Activated CD8-positive, alpha-beta T cell treated with anti-CD3 and anti-CD28 coated beads, Interleukin-2, amount 10 ng/mL, durations not matched to agents 7 days and 5 days (primary cell): Measurements from ENCODE around the gene KCNAB1. TPM values are rescaled to one million over a fixed set of nuclear protein-coding genes. Genes with fewer than 3 reads are reported as not detected.

ENCODE experiments used
- ATAC-seq: fragments of 150-1000 bp; cut with Tn5 transposase; one replicate; pipeline ENCODE4 v1.10.0; 2021; ENCODE audit warnings: moderate library complexity
- CTCF ChIA-PET: fragments of 350-600 bp; sonication (Branson Sonifier 250); formaldehyde crosslinking; loops from one replicate; lab custom pipeline; 2021; ENCODE audit warnings: antibody characterized with exemption; lab: Charles Lee
- POLR2A ChIA-PET: fragments of 350-600 bp; sonication (Branson Sonifier 250); formaldehyde crosslinking; loops from one replicate; lab custom pipeline; 2021; ENCODE audit warnings: antibody characterized with exemption; lab: Charles Lee
- DNase-seq: peaks from one replicate; pipeline ENCODE4 v3.0.0-alpha.2; 2020
- H3K27ac Mint-ChIP-seq: one replicate; pipeline ENCODE4 v1.8.0; 2021; ENCODE audit warnings: mild to moderate bottlenecking, mixed read lengths
- H3K27me3 Mint-ChIP-seq: one replicate; pipeline ENCODE4 v1.8.0; 2021; ENCODE audit warnings: low read depth, mixed read lengths
- H3K36me3 Mint-ChIP-seq: one replicate; pipeline ENCODE4 v1.8.0; 2021; ENCODE audit warnings: low read depth, mixed read lengths
- H3K4me1 Mint-ChIP-seq: one replicate; pipeline ENCODE4 v1.8.0; 2021; ENCODE audit warnings: low read depth, mixed read lengths
- H3K4me3 Mint-ChIP-seq: one replicate; pipeline ENCODE4 v1.8.0; 2021; ENCODE audit warnings: mild to moderate bottlenecking, mixed read lengths
- H3K9me3 Mint-ChIP-seq: one replicate; pipeline ENCODE4 v1.8.0; 2022; ENCODE audit warnings: mixed read lengths; ENCODE audit not compliant: insufficient read depth
- total RNA-seq, 2 experiments: library from RNA; stranded (reverse); gene quantifications; one replicate each; pipeline ENCODE4 v1.2.3, GENCODE V29; 2021

The KCNAB1 gene
- total RNA-seq, 2 experiments from 2014 or later, result 0.08 TPM; not detected in 1

- no peak overlapping the region for H3K4me3 Mint-ChIP-seq
- ATAC-seq (no peak), DNase-seq (no peak)
- H3K4me1 Mint-ChIP-seq, result no peaks in the 10 kb centered on the region
- H3K27me3 Mint-ChIP-seq, result peaks cover 14% of the 10 kb centered on the region
- no peaks in the 10 kb centered on the region for H3K9me3 Mint-ChIP-seq
- ChIA-PET CTCF (interaction anchor here (2.7 kb wide), 1 partner anchor 40 kb away, joined by 7 read pairs; no protein-coding TSS in a partner anchor), POLR2A (no interaction called here)
- no peak overlapping the region for H3K27ac Mint-ChIP-seq
- H3K36me3 Mint-ChIP-seq, result no peaks in the 10 kb centered on the region
These were observed 289.3 kb downstream of the KCNAB1 start for GRCh38 chr3:156409694-156410093.

GRCh38 chr3:156412600-156412999 lies 292.2 kb downstream of the KCNAB1 start:
- no peaks in the 10 kb centered on the region for H3K4me1 Mint-ChIP-seq
- DNase-seq, result no peak
- H3K36me3 Mint-ChIP-seq, result no peaks in the 10 kb centered on the region
- no peak overlapping the region for H3K27ac Mint-ChIP-seq
- H3K27me3 Mint-ChIP-seq, result peaks cover 15% of the 10 kb centered on the region
- no peaks in the 10 kb centered on the region for H3K9me3 Mint-ChIP-seq
- no peak overlapping the region for H3K4me3 Mint-ChIP-seq
- ChIA-PET POLR2A (no interaction called here), CTCF (interaction anchor here (1.1 kb wide), 1 partner anchor 19 kb away, joined by 3 read pairs; no protein-coding TSS in a partner anchor)
- ATAC-seq, result no peak

- POLR2A ChIA-PET, result interaction anchor here (0.7 kb wide), 1 partner anchor 1182 kb away, joined by 3 read pairs; no protein-coding TSS in a partner anchor
- Mint-ChIP-seq H3K4me3 (no peak overlapping the region), H3K36me3 (no peaks in the 10 kb centered on the region), H3K27me3 (peaks cover 17% of the 10 kb centered on the region), H3K27ac (no peak overlapping the region), H3K4me1 (no peaks in the 10 kb centered on the region), H3K9me3 (no peaks in the 10 kb centered on the region)
- DNase-seq (no peak), ATAC-seq (no peak)
- CTCF ChIA-PET, result interaction anchor here (1.1 kb wide), 1 partner anchor 19 kb away, joined by 3 read pairs; no protein-coding TSS in a partner anchor
These were observed 293.0 kb downstream of the KCNAB1 start for GRCh38 chr3:156413293-156413892.

GRCh38 chr3:156416846-156417558 lies 296.6 kb downstream of the KCNAB1 start:
- no peak overlapping the region for H3K27ac Mint-ChIP-seq
- ATAC-seq (no peak), DNase-seq (no peak)
- H3K27me3 Mint-ChIP-seq, result peaks cover 13% of the 10 kb centered on the region
- no peak overlapping the region for H3K4me3 Mint-ChIP-seq
- POLR2A ChIA-PET, result no interaction called here
- no peaks in the 10 kb centered on the region for H3K36me3 Mint-ChIP-seq
- CTCF ChIA-PET, result no interaction called here
- no peaks in the 10 kb centered on the region for H3K4me1 Mint-ChIP-seq
- H3K9me3 Mint-ChIP-seq, result no peaks in the 10 kb centered on the region

- DNase-seq, result no peak
- POLR2A ChIA-PET, result no interaction called here
- Mint-ChIP-seq H3K36me3 (no peaks in the 10 kb centered on the region), H3K4me3 (no peak overlapping the region), H3K27ac (no peak overlapping the region), H3K9me3 (no peaks in the 10 kb centered on the region), H3K27me3 (peaks cover 13% of the 10 kb centered on the region), H3K4me1 (no peaks in the 10 kb centered on the region)
- no peak for ATAC-seq
- CTCF ChIA-PET, result no interaction called here
These were observed 297.3 kb downstream of the KCNAB1 start for GRCh38 chr3:156417559-156418132.

- H3K4me3 Mint-ChIP-seq, result no peak overlapping the region
- ATAC-seq (no peak), DNase-seq (no peak)
- ChIA-PET CTCF (no interaction called here), POLR2A (no interaction called here)
- peaks cover 13% of the 10 kb centered on the region for H3K27me3 Mint-ChIP-seq
- no peaks in the 10 kb centered on the region for H3K4me1 Mint-ChIP-seq
- H3K9me3 Mint-ChIP-seq, result no peaks in the 10 kb centered on the region
- no peak overlapping the region for H3K27ac Mint-ChIP-seq
- H3K36me3 Mint-ChIP-seq, result no peaks in the 10 kb centered on the region
These were observed 298.1 kb downstream of the KCNAB1 start for GRCh38 chr3:156418428-156418827.

GRCh38 chr3:156421534-156421933 lies 301.2 kb downstream of the KCNAB1 start:
- no peaks in the 10 kb centered on the region for H3K4me1 Mint-ChIP-seq
- ChIA-PET POLR2A (no interaction called here), CTCF (no interaction called here)
- no peak overlapping the region for H3K27ac Mint-ChIP-seq
- no peaks in the 10 kb centered on the region for H3K36me3 Mint-ChIP-seq
- H3K9me3 Mint-ChIP-seq, result no peaks in the 10 kb centered on the region
- ATAC-seq (no peak), DNase-seq (no peak)
- H3K4me3 Mint-ChIP-seq, result no peak overlapping the region
- peaks cover 7% of the 10 kb centered on the region for H3K27me3 Mint-ChIP-seq

- Mint-ChIP-seq H3K4me3 (no peak overlapping the region), H3K4me1 (no peaks in the 10 kb centered on the region), H3K36me3 (no peaks in the 10 kb centered on the region), H3K27ac (no peak overlapping the region), H3K9me3 (no peaks in the 10 kb centered on the region), H3K27me3 (peaks cover 4% of the 10 kb centered on the region)
- ChIA-PET CTCF (interaction anchor here (1.1 to 1.2 kb wide), 2 partner anchors 42 to 79 kb away, joined by 3 read pairs; no protein-coding TSS in a partner anchor), POLR2A (no interaction called here)
- no peak for ATAC-seq
- no peak for DNase-seq
These were observed 304.4 kb downstream of the KCNAB1 start for GRCh38 chr3:156424758-156425157.

GRCh38 chr3:156425651-156426050 lies 305.3 kb downstream of the KCNAB1 start:
- CTCF ChIA-PET, result interaction anchor here (1.0 kb wide), 1 partner anchor 83 kb away, joined by 3 read pairs; no protein-coding TSS in a partner anchor
- Mint-ChIP-seq H3K9me3 (no peaks in the 10 kb centered on the region), H3K4me1 (no peaks in the 10 kb centered on the region), H3K27me3 (peaks cover 4% of the 10 kb centered on the region), H3K27ac (no peak overlapping the region), H3K4me3 (no peak overlapping the region), H3K36me3 (no peaks in the 10 kb centered on the region)
- ATAC-seq (no peak), DNase-seq (no peak)
- POLR2A ChIA-PET, result no interaction called here

- no peak overlapping the region for H3K4me3 Mint-ChIP-seq
- H3K27me3 Mint-ChIP-seq, result peaks cover 9% of the 10 kb centered on the region
- no peaks in the 10 kb centered on the region for H3K9me3 Mint-ChIP-seq
- ATAC-seq, result no peak
- H3K27ac Mint-ChIP-seq, result no peak overlapping the region
- H3K36me3 Mint-ChIP-seq, result no peaks in the 10 kb centered on the region
- no peak for DNase-seq
- ChIA-PET POLR2A (no interaction called here), CTCF (no interaction called here)
- H3K4me1 Mint-ChIP-seq, result no peaks in the 10 kb centered on the region
These were observed 308.7 kb downstream of the KCNAB1 start for GRCh38 chr3:156429125-156429524.

- DNase-seq, result no peak
- Mint-ChIP-seq H3K36me3 (no peaks in the 10 kb centered on the region), H3K27me3 (peaks cover 19% of the 10 kb centered on the region), H3K4me3 (no peak overlapping the region), H3K4me1 (no peaks in the 10 kb centered on the region), H3K27ac (no peak overlapping the region), H3K9me3 (no peaks in the 10 kb centered on the region)
- ATAC-seq, result no peak
- ChIA-PET CTCF (interaction anchor here (0.6 to 2.2 kb wide), 4 partner anchors 12 to 80 kb away, joined by 3 to 6 read pairs (median 3); no protein-coding TSS in a partner anchor), POLR2A (no interaction called here)
These were observed 311.2 kb downstream of the KCNAB1 start for GRCh38 chr3:156431334-156432124.
